ENCODE data around the gene TEC. TPM values are rescaled to one million over a fixed set of nuclear protein-coding genes. Genes with fewer than 3 reads are reported as not detected.

Gene TEC
- total RNA-seq, 1 donor from 2014 or later, result 0.35 TPM

DNA sequence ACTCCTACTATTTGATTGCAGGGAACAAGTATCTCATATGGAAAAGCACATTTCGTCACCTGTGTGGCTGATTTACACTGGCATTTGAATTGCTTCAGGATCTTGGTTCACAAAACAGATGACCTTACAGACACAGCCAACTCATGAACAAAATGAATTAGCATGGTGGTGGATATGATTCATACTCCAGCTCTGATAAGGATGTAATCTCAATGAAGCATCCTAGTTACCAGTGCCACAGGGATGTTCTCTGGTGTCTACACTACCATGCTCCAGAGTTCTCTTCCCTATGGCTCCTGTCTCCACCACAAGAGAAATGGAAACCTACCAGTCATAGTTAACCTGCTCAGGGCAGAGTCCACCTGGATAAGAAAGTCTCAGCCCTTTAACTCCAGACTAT is 40.7 kb downstream of the TEC start:
- peaks cover 39% of the 10 kb centered on the region for H3K27me3 Mint-ChIP-seq (ENCODE audit: low read depth)

DNA sequence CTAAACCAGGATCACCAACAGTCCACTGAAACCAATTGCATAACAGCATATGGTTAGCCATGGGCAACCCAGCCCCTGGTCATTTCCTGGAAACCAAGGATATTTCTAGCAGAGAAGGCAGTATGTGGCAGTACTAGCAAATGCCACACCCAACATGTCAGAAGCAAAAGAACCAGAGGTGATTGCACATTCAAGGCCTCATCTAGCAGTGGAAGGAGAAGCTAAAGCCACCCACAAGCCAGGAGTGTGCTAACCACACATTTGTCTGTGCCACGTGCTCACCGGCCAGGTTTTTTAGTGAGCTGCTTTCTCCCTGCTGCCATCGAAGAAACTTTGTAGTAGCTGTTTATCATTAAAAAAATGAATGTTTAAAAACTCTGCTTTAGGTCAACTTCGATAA is 42.0 kb downstream of the TEC start:
- peaks cover 39% of the 10 kb centered on the region for H3K27me3 Mint-ChIP-seq (ENCODE audit: low read depth)
- H3K9me3 Mint-ChIP-seq (ENCODE audit: low read depth), result peaks cover 4% of the 10 kb centered on the region
- H3K36me3 Mint-ChIP-seq (ENCODE audit: low read depth), result peaks cover 2% of the 10 kb centered on the region
- no peak overlapping the region for H3K4me3 Mint-ChIP-seq (ENCODE audit: unreplicated experiment)
- H3K4me1 Mint-ChIP-seq (ENCODE audit: low read depth), result no peaks in the 10 kb centered on the region
- TF ChIP-seq, protein P1, sequence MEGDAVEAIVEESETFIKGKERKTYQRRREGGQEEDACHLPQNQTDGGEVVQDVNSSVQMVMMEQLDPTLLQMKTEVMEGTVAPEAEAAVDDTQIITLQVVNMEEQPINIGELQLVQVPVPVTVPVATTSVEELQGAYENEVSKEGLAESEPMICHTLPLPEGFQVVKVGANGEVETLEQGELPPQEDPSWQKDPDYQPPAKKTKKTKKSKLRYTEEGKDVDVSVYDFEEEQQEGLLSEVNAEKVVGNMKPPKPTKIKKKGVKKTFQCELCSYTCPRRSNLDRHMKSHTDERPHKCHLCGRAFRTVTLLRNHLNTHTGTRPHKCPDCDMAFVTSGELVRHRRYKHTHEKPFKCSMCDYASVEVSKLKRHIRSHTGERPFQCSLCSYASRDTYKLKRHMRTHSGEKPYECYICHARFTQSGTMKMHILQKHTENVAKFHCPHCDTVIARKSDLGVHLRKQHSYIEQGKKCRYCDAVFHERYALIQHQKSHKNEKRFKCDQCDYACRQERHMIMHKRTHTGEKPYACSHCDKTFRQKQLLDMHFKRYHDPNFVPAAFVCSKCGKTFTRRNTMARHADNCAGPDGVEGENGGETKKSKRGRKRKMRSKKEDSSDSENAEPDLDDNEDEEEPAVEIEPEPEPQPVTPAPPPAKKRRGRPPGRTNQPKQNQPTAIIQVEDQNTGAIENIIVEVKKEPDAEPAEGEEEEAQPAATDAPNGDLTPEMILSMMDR (IDR thresholded peaks at IDR 0.05), result no peak
- no peak overlapping the region for H3K27ac Mint-ChIP-seq (ENCODE audit: unreplicated experiment)
- no peak for DNase-seq (ENCODE audit: low spot score)

More for the DNA sequence above, 40.7 kb downstream of the TEC start:
- DNase-seq (ENCODE audit: low spot score), result no peak
- no peaks in the 10 kb centered on the region for H3K4me1 Mint-ChIP-seq (ENCODE audit: low read depth)
- peaks cover 2% of the 10 kb centered on the region for H3K36me3 Mint-ChIP-seq (ENCODE audit: low read depth)
- H3K9me3 Mint-ChIP-seq (ENCODE audit: low read depth), result peaks cover 4% of the 10 kb centered on the region
- TF ChIP-seq, protein P1 (IDR thresholded peaks at IDR 0.05), result no peak
- no peak overlapping the region for H3K27ac Mint-ChIP-seq (ENCODE audit: unreplicated experiment)
- no peak overlapping the region for H3K4me3 Mint-ChIP-seq (ENCODE audit: unreplicated experiment)

DNA sequence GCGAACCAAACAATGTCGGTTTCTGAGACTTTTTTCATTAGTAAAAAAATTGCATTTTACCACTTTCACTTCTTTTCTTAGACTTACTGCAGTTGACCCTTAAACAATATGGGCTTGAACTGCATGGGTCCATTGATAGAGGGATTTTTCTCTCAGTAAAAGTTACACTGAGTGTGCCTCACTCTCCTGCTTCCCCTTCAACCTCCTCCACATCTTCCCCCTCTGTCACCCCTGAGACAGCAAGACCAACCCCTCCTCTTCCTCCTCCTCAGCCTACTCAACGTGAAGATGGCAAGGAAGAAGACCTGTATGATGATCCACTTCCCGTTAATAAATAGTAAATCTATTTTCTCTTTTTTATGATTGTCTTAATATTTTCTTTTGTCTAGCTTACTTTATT is 43.4 kb downstream of the TEC start:
- Mint-ChIP-seq H3K27ac (ENCODE audit: unreplicated experiment) (no peak overlapping the region), H3K4me1 (ENCODE audit: low read depth) (no peaks in the 10 kb centered on the region), H3K27me3 (ENCODE audit: low read depth) (peaks cover 43% of the 10 kb centered on the region), H3K36me3 (ENCODE audit: low read depth) (peaks cover 2% of the 10 kb centered on the region), H3K4me3 (ENCODE audit: unreplicated experiment) (no peak overlapping the region), H3K9me3 (ENCODE audit: low read depth) (no peaks in the 10 kb centered on the region)
- DNase-seq (ENCODE audit: low spot score), result no peak
- TF ChIP-seq, protein P1 (IDR thresholded peaks at IDR 0.05), result no peak

DNA sequence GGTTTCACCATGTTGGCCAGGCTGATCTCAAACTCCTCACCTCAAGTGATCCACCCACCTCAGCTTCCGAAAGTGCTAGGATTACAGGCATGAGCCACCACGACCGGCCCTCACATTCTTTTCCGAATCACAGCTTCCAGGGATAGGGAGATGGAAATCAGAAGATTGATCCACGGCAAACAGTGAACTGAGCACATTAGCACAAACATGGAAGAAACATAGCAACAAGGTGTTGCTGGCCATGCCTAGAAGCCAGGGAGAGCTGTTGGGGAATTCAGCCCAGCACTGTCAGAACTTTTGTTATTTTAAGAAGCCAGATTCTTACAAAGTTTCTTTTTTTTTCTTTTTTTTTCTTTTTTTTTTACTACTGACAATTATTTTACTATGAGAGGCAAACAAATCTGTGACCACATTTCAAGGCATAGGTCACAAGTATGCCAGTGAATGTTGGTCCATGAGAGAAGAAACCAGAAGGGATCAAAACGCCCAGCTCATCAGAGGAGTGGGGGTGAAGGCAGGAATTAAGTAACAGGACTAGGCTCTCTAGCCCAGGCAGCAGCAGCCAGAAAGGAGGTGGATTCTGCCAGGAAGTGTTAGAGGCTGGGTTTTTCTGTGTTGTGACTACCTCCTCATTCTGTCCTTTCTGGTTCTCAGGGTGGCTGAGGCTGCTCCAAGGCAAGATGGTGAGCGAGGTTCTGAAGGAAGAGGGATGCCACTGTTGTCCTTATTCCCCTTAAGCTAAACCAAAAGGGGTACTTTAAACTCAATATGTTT is 44.1 kb downstream of the TEC start:
- TF ChIP-seq, protein P1 (IDR thresholded peaks at IDR 0.05), result no peak
- Mint-ChIP-seq H3K36me3 (ENCODE audit: low read depth) (peaks cover 2% of the 10 kb centered on the region), H3K9me3 (ENCODE audit: low read depth) (no peaks in the 10 kb centered on the region), H3K4me1 (ENCODE audit: low read depth) (no peaks in the 10 kb centered on the region), H3K27ac (ENCODE audit: unreplicated experiment) (no peak overlapping the region), H3K27me3 (ENCODE audit: low read depth) (peaks cover 41% of the 10 kb centered on the region), H3K4me3 (ENCODE audit: unreplicated experiment) (no peak overlapping the region)
- no peak for DNase-seq (ENCODE audit: low spot score)

DNA sequence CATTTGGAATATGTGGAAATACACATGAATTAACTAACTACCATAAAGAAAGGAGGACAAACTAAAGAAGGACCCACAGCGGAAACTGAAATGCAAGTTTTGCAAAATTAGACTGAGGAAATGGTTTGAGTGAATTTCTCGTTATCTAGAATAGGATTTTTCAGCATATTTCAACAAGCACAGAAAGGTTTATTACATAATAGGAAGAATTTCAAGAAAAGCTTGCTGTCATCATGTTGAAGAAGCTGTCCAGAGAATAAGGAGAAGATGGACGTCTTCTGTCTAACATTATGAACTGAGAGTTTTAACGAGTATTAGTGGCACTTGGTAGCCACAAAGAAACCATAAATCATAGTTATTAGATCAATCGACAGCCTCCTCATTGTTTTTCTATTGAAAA is 45.0 kb downstream of the TEC start:
- no peak overlapping the region for H3K27ac Mint-ChIP-seq (ENCODE audit: unreplicated experiment)

More for the DNA sequence above, 45.0 kb downstream of the TEC start:
- peaks cover 42% of the 10 kb centered on the region for H3K27me3 Mint-ChIP-seq (ENCODE audit: low read depth)
- H3K4me3 Mint-ChIP-seq (ENCODE audit: unreplicated experiment), result no peak overlapping the region
- DNase-seq (ENCODE audit: low spot score), result no peak
- TF ChIP-seq, protein P1 (IDR thresholded peaks at IDR 0.05), result no peak
- peaks cover 3% of the 10 kb centered on the region for H3K9me3 Mint-ChIP-seq (ENCODE audit: low read depth)
- no peaks in the 10 kb centered on the region for H3K4me1 Mint-ChIP-seq (ENCODE audit: low read depth)
- H3K36me3 Mint-ChIP-seq (ENCODE audit: low read depth), result peaks cover 3% of the 10 kb centered on the region
